Neuronal stem cell (in vitro differentiated cells): Measurements from ENCODE around the gene RBFOX2.

Experiments
- DNase-seq: peaks from one replicate; pipeline ENCODE4 v3.0.0-alpha.2; 2013; ENCODE audit warnings: low spot score
- H2AFZ ChIP-seq: one replicate; pipeline ENCODE4 v1.6.1; 2013; ENCODE audit warnings: mild to moderate bottlenecking, low read length, inconsistent platforms
- H2AK5ac ChIP-seq: 2 replicates; pipeline ENCODE4 v1.6.1; 2013; ENCODE audit warnings: low read depth, mild to moderate bottlenecking, inconsistent platforms, low read length, moderate library complexity, mixed read lengths
- H2BK120ac ChIP-seq: 2 replicates; pipeline ENCODE4 v1.6.1; 2013; ENCODE audit warnings: low read depth, mild to moderate bottlenecking, inconsistent platforms, low read length, moderate library complexity, mixed read lengths
- H2BK12ac ChIP-seq: one replicate; pipeline ENCODE4 v1.6.1; 2013; ENCODE audit warnings: low read length, inconsistent platforms
- H2BK15ac ChIP-seq: 2 replicates; pipeline ENCODE4 v1.6.1; 2013; ENCODE audit warnings: mild to moderate bottlenecking, low read length, inconsistent platforms, mixed read lengths
- H2BK5ac ChIP-seq: one replicate; pipeline ENCODE4 v1.6.1; 2013; ENCODE audit warnings: inconsistent platforms, mild to moderate bottlenecking, low read length, moderate library complexity
- H3K14ac ChIP-seq: one replicate; pipeline ENCODE4 v1.6.1; 2013; ENCODE audit warnings: low read length, inconsistent platforms
- H3K18ac ChIP-seq: 2 replicates; pipeline ENCODE4 v1.6.1; 2013; ENCODE audit warnings: low read length, inconsistent platforms
- H3K23ac ChIP-seq: 2 replicates; pipeline ENCODE4 v1.6.1; 2013; ENCODE audit warnings: low read depth, mild to moderate bottlenecking, mixed read lengths, low read length, inconsistent platforms; ENCODE audit not compliant: poor library complexity
- H3K27ac ChIP-seq: replicated peaks from 3 replicates; pipeline ENCODE4 v1.5.1; 2013; ENCODE audit warnings: low read length, inconsistent platforms
- H3K27me3 ChIP-seq, 3 experiments: 2 replicates each; pipeline ENCODE4 v1.6.1; 2013; ENCODE audit warnings: low read length in 3 of 3, mild to moderate bottlenecking in 2 of 3, inconsistent platforms in 1 of 3, low read depth in 1 of 3, mixed read lengths in 1 of 3, moderate library complexity in 1 of 3; ENCODE audit not compliant: control insufficient read depth in 3 of 3, insufficient read depth in 3 of 3
- H3K36me3 ChIP-seq, 2 donors: replicated peaks in 1 of 2; 2 replicates each; pipeline ENCODE4 v1.6.1; 2013; ENCODE audit warnings: low read length in 2 of 2; ENCODE audit not compliant: control insufficient read depth in 2 of 2, insufficient read depth in 2 of 2
- H3K4ac ChIP-seq: 2 replicates; pipeline ENCODE4 v1.6.1; 2013; ENCODE audit warnings: inconsistent platforms, mild to moderate bottlenecking, low read length, moderate library complexity
- H3K4me1 ChIP-seq, 2 donors: 1 replicate in 1 of 2; 2 replicates in 1 of 2; pipeline ENCODE4 v1.6.1; 2013; ENCODE audit warnings: low read length in 2 of 2, low read depth in 1 of 2; ENCODE audit not compliant: control insufficient read depth in 2 of 2, insufficient read depth in 1 of 2
- H3K4me2 ChIP-seq: one replicate; pipeline ENCODE4 v1.6.1; 2013; ENCODE audit warnings: mild to moderate bottlenecking, low read length, inconsistent platforms; ENCODE audit not compliant: insufficient read depth, poor library complexity, severe bottlenecking
- H3K4me3 ChIP-seq, 2 donors: 2 replicates each; pipeline ENCODE4 v1.5.1; 2013; ENCODE audit warnings: low read length in 2 of 2, mild to moderate bottlenecking in 2 of 2, inconsistent platforms in 1 of 2, moderate library complexity in 1 of 2
- H3K79me1 ChIP-seq: one replicate; pipeline ENCODE4 v1.6.1; 2013; ENCODE audit warnings: low read depth, mild to moderate bottlenecking, inconsistent platforms, low read length, moderate library complexity
- H3K9ac ChIP-seq: one replicate; pipeline ENCODE4 v1.6.1; 2013; ENCODE audit warnings: mild to moderate bottlenecking, low read depth, low read length, inconsistent platforms; ENCODE audit not compliant: poor library complexity
- H3K9me3 ChIP-seq, 2 donors: replicated peaks in 1 of 2; 2 replicates each; pipeline versions ENCODE3 to v1.6.1; 2013; ENCODE audit warnings: low read length in 2 of 2, mild to moderate bottlenecking in 2 of 2, inconsistent platforms in 1 of 2, low read depth in 1 of 2, mixed read lengths in 1 of 2, moderate library complexity in 1 of 2; ENCODE audit not compliant: control insufficient read depth in 2 of 2, insufficient read depth in 1 of 2
- H4K8ac ChIP-seq: one replicate; pipeline ENCODE4 v1.6.1; 2013; ENCODE audit warnings: low read depth, mild to moderate bottlenecking, inconsistent platforms, low read length, moderate library complexity
- H4K91ac ChIP-seq: one replicate; pipeline ENCODE4 v1.6.1; 2013; ENCODE audit warnings: low read length, low read depth, mild to moderate bottlenecking, inconsistent platforms; ENCODE audit not compliant: poor library complexity
- WGBS, 2 donors: extraction: QIAGEN DNeasy Blood & Tissue Kit; methylation state at CpG; one replicate each; pipeline ENCODE4 v1.1.7; 2013; ENCODE audit warnings: missing lambda C conversion rate in 2 of 2, mixed read lengths in 1 of 2; ENCODE audit not compliant: insufficient read length in 2 of 2, insufficient replicate concordance in 1 of 2; ENCODE audit errors: extremely low coverage in 2 of 2; 5-methylcytosine and 5-hydroxymethylcytosine counted together

Gene RBFOX2

GRCh38 chr22:35938226-35938625 lies 90.4 kb downstream of the RBFOX2 start:
- Histone ChIP-seq H3K4me1 (peaks cover 3 to 9% of the 10 kb centered on the region in 2 donors), H3K4ac (no peak overlapping the region), H3K23ac (no peak overlapping the region), H3K36me3 (peaks cover 0 to 34% of the 10 kb centered on the region in 2 donors), H2AFZ (no peak overlapping the region), H4K91ac (no peak overlapping the region), H2AK5ac (no peak overlapping the region), H3K4me2 (no peak overlapping the region), H3K79me1 (no peaks in the 10 kb centered on the region), H3K9ac (no peak overlapping the region), H3K18ac (no peak overlapping the region), H2BK120ac (no peak overlapping the region), H3K27ac (peak overlapping the region; percentile 26), H2BK12ac (no peak overlapping the region), H2BK5ac (no peak overlapping the region), H3K27me3 (no peaks in the 10 kb centered on the region), H2BK15ac (no peak overlapping the region), H3K9me3 (no peaks in the 10 kb centered on the region), H4K8ac (no peak overlapping the region), H3K4me3 (no peak overlapping the region), H3K14ac (no peak overlapping the region)
- WGBS, 2 donors: no CpG with 5 or more reads among the region's 1 CpG
- DNase-seq: no peak

- Histone ChIP-seq H2AFZ (no peak overlapping the region), H2BK12ac (no peak overlapping the region), H3K27ac (no peak overlapping the region), H3K9ac (no peak overlapping the region), H2BK15ac (no peak overlapping the region), H2AK5ac (no peak overlapping the region), H2BK120ac (no peak overlapping the region), H4K8ac (no peak overlapping the region), H4K91ac (no peak overlapping the region), H3K14ac (no peak overlapping the region), H3K9me3 (no peaks in the 10 kb centered on the region), H3K79me1 (no peaks in the 10 kb centered on the region), H2BK5ac (no peak overlapping the region), H3K4me1 (peaks cover 0 to 3% of the 10 kb centered on the region in 2 donors), H3K4me2 (no peak overlapping the region), H3K27me3 (no peaks in the 10 kb centered on the region), H3K4me3 (no peak overlapping the region), H3K18ac (no peak overlapping the region), H3K4ac (no peak overlapping the region), H3K23ac (no peak overlapping the region), H3K36me3 (peaks cover 0 to 31% of the 10 kb centered on the region in 2 donors)
- DNase-seq: peak; percentile 20
Measured at GRCh38 chr22:35930933-35931332, 97.7 kb downstream of the RBFOX2 start.

- Histone ChIP-seq H3K18ac (no peak overlapping the region), H3K4me3 (no peak overlapping the region), H3K4ac (no peak overlapping the region), H4K8ac (no peak overlapping the region), H2BK5ac (no peak overlapping the region), H2AFZ (no peak overlapping the region), H3K14ac (no peak overlapping the region), H3K4me1 (no peaks in the 10 kb centered on the region), H3K9ac (no peak overlapping the region), H3K36me3 (peaks cover 0 to 19% of the 10 kb centered on the region in 2 donors), H3K23ac (no peak overlapping the region), H3K27me3 (no peaks in the 10 kb centered on the region), H3K79me1 (no peaks in the 10 kb centered on the region), H4K91ac (no peak overlapping the region), H2BK120ac (no peak overlapping the region), H3K4me2 (no peak overlapping the region), H2BK12ac (no peak overlapping the region), H3K27ac (no peak overlapping the region), H3K9me3 (no peaks in the 10 kb centered on the region), H2BK15ac (no peak overlapping the region), H2AK5ac (no peak overlapping the region)
- WGBS, 2 donors: no CpG with 5 or more reads among the region's 3 CpGs
- DNase-seq: no peak
Measured at GRCh38 chr22:35928285-35928798, 100.3 kb downstream of the RBFOX2 start.

DNA sequence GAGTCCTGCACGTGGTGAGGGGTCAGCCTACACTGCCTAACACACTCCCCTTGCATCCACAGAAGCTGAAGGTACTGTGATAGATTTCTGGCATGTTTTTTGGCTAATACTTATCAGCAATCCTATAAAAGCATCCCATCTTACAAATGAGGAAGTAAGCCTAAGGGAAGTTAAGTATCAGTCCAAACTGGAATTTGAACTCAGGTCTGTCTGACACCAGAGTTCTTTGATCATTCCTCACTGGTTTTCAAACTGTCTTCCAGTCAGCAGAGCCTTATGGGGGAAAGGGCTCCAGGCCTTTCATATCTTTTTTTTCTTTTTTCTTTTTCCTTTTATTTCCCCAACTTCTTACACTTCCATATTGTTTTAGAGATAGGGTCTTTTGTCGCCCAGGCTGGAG lies 105.6 kb downstream of the RBFOX2 start:
- no peak overlapping the region for H3K4ac ChIP-seq
- no peak overlapping the region for H3K4me2 ChIP-seq
- H2AK5ac ChIP-seq: no peak overlapping the region
- H3K27ac ChIP-seq: no peak overlapping the region
- no peak for DNase-seq
- no peak overlapping the region for H3K9ac ChIP-seq
- H2AFZ ChIP-seq: no peak overlapping the region
- no peak overlapping the region for H2BK5ac ChIP-seq
- WGBS, 2 donors: no CpG with 5 or more reads among the region's 2 CpGs
- H3K4me1 ChIP-seq: peaks cover 3 to 7% of the 10 kb centered on the region in 2 donors
- no peak overlapping the region for H4K8ac ChIP-seq
- H3K79me1 ChIP-seq: no peaks in the 10 kb centered on the region
- no peaks in the 10 kb centered on the region for H3K9me3 ChIP-seq
- no peak overlapping the region for H3K4me3 ChIP-seq
- no peaks in the 10 kb centered on the region for H3K27me3 ChIP-seq
- no peak overlapping the region for H2BK15ac ChIP-seq
- no peak overlapping the region for H2BK120ac ChIP-seq
- H2BK12ac ChIP-seq: no peak overlapping the region
- no peak overlapping the region for H4K91ac ChIP-seq
- H3K18ac ChIP-seq: no peak overlapping the region
- no peak overlapping the region for H3K14ac ChIP-seq
- no peak overlapping the region for H3K23ac ChIP-seq
- peaks cover 0 to 11% of the 10 kb centered on the region in 2 donors for H3K36me3 ChIP-seq
